Neuronal stem cell (in vitro differentiated cells): ENCODE results near the gene HSPE1.

Experiments used
- DNase-seq: peaks from one replicate; pipeline ENCODE4 v3.0.0-alpha.2; 2013; ENCODE audit warnings: low spot score
- H2AFZ ChIP-seq: one replicate; pipeline ENCODE4 v1.6.1; 2013; ENCODE audit warnings: mild to moderate bottlenecking, low read length, inconsistent platforms
- H2AK5ac ChIP-seq: 2 replicates; pipeline ENCODE4 v1.6.1; 2013; ENCODE audit warnings: low read depth, mild to moderate bottlenecking, inconsistent platforms, low read length, moderate library complexity, mixed read lengths
- H2BK120ac ChIP-seq: 2 replicates; pipeline ENCODE4 v1.6.1; 2013; ENCODE audit warnings: low read depth, mild to moderate bottlenecking, inconsistent platforms, low read length, moderate library complexity, mixed read lengths
- H2BK12ac ChIP-seq: one replicate; pipeline ENCODE4 v1.6.1; 2013; ENCODE audit warnings: low read length, inconsistent platforms
- H2BK15ac ChIP-seq: 2 replicates; pipeline ENCODE4 v1.6.1; 2013; ENCODE audit warnings: mild to moderate bottlenecking, low read length, inconsistent platforms, mixed read lengths
- H2BK5ac ChIP-seq: one replicate; pipeline ENCODE4 v1.6.1; 2013; ENCODE audit warnings: inconsistent platforms, mild to moderate bottlenecking, low read length, moderate library complexity
- H3K14ac ChIP-seq: one replicate; pipeline ENCODE4 v1.6.1; 2013; ENCODE audit warnings: low read length, inconsistent platforms
- H3K18ac ChIP-seq: 2 replicates; pipeline ENCODE4 v1.6.1; 2013; ENCODE audit warnings: low read length, inconsistent platforms
- H3K23ac ChIP-seq: 2 replicates; pipeline ENCODE4 v1.6.1; 2013; ENCODE audit warnings: low read depth, mild to moderate bottlenecking, mixed read lengths, low read length, inconsistent platforms; ENCODE audit not compliant: poor library complexity
- H3K27ac ChIP-seq: replicated peaks from 3 replicates; pipeline ENCODE4 v1.5.1; 2013; ENCODE audit warnings: low read length, inconsistent platforms
- H3K27me3 ChIP-seq, 3 experiments: 2 replicates each; pipeline ENCODE4 v1.6.1; 2013; ENCODE audit warnings: low read length in 3 of 3, mild to moderate bottlenecking in 2 of 3, inconsistent platforms in 1 of 3, low read depth in 1 of 3, mixed read lengths in 1 of 3, moderate library complexity in 1 of 3; ENCODE audit not compliant: control insufficient read depth in 3 of 3, insufficient read depth in 3 of 3
- H3K36me3 ChIP-seq, 2 donors: replicated peaks in 1 of 2; 2 replicates each; pipeline ENCODE4 v1.6.1; 2013; ENCODE audit warnings: low read length in 2 of 2; ENCODE audit not compliant: control insufficient read depth in 2 of 2, insufficient read depth in 2 of 2
- H3K4ac ChIP-seq: 2 replicates; pipeline ENCODE4 v1.6.1; 2013; ENCODE audit warnings: inconsistent platforms, mild to moderate bottlenecking, low read length, moderate library complexity
- H3K4me1 ChIP-seq, 2 donors: 1 replicate in 1 of 2; 2 replicates in 1 of 2; pipeline ENCODE4 v1.6.1; 2013; ENCODE audit warnings: low read length in 2 of 2, low read depth in 1 of 2; ENCODE audit not compliant: control insufficient read depth in 2 of 2, insufficient read depth in 1 of 2
- H3K4me2 ChIP-seq: one replicate; pipeline ENCODE4 v1.6.1; 2013; ENCODE audit warnings: mild to moderate bottlenecking, low read length, inconsistent platforms; ENCODE audit not compliant: insufficient read depth, poor library complexity, severe bottlenecking
- H3K4me3 ChIP-seq, 2 donors: 2 replicates each; pipeline ENCODE4 v1.5.1; 2013; ENCODE audit warnings: low read length in 2 of 2, mild to moderate bottlenecking in 2 of 2, inconsistent platforms in 1 of 2, moderate library complexity in 1 of 2
- H3K79me1 ChIP-seq: one replicate; pipeline ENCODE4 v1.6.1; 2013; ENCODE audit warnings: low read depth, mild to moderate bottlenecking, inconsistent platforms, low read length, moderate library complexity
- H3K9ac ChIP-seq: one replicate; pipeline ENCODE4 v1.6.1; 2013; ENCODE audit warnings: mild to moderate bottlenecking, low read depth, low read length, inconsistent platforms; ENCODE audit not compliant: poor library complexity
- H3K9me3 ChIP-seq, 2 donors: replicated peaks in 1 of 2; 2 replicates each; pipeline versions ENCODE3 to v1.6.1; 2013; ENCODE audit warnings: low read length in 2 of 2, mild to moderate bottlenecking in 2 of 2, inconsistent platforms in 1 of 2, low read depth in 1 of 2, mixed read lengths in 1 of 2, moderate library complexity in 1 of 2; ENCODE audit not compliant: control insufficient read depth in 2 of 2, insufficient read depth in 1 of 2
- H4K8ac ChIP-seq: one replicate; pipeline ENCODE4 v1.6.1; 2013; ENCODE audit warnings: low read depth, mild to moderate bottlenecking, inconsistent platforms, low read length, moderate library complexity
- H4K91ac ChIP-seq: one replicate; pipeline ENCODE4 v1.6.1; 2013; ENCODE audit warnings: low read length, low read depth, mild to moderate bottlenecking, inconsistent platforms; ENCODE audit not compliant: poor library complexity
- WGBS, 2 donors: extraction: QIAGEN DNeasy Blood & Tissue Kit; methylation state at CpG; one replicate each; pipeline ENCODE4 v1.1.7; 2013; ENCODE audit warnings: missing lambda C conversion rate in 2 of 2, mixed read lengths in 1 of 2; ENCODE audit not compliant: insufficient read length in 2 of 2, insufficient replicate concordance in 1 of 2; ENCODE audit errors: extremely low coverage in 2 of 2; 5-methylcytosine and 5-hydroxymethylcytosine counted together

Gene HSPE1

DNA sequence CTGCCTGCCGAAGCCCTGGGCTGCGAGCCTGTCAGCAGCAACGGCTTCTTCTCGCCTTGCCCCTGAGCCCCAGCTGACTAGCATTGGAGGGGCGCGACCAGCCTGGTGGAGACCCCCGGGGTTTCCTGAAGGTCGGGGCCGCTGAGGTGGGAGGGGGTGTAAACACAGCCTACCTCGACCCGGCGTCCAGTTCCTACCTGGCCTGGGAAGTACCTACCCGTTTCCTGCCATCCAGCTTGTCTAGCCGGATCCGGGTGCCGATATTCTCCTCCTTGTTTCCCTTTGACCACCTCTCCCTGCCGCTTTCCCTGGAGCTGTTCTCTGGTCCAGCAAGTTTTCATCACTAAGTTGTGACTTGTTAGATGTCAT, 16.2 kb downstream of the HSPE1 start:
- Histone ChIP-seq H3K79me1 (no peaks in the 10 kb centered on the region), H3K9ac (peak overlapping the region; percentile 100), H2BK120ac (peak overlapping the region; percentile 29), H3K4me3 (peak overlapping the region; percentile 91 to 94), H2BK15ac (peak overlapping the region; percentile 7), H2AFZ (peak overlapping the region; percentile 88), H3K9me3 (no peaks in the 10 kb centered on the region), H3K23ac (peak overlapping the region; percentile 97), H3K27ac (peak overlapping the region; percentile 36), H4K8ac (no peak overlapping the region), H3K27me3 (no peaks in the 10 kb centered on the region), H3K4me2 (peak overlapping the region; percentile 58), H3K4me1 (peaks cover 0 to 9% of the 10 kb centered on the region in 2 donors), H3K14ac (no peak overlapping the region), H2BK12ac (no peak overlapping the region), H3K4ac (peak overlapping the region; percentile 39), H2BK5ac (peak overlapping the region; percentile 45), H4K91ac (no peak overlapping the region), H3K18ac (peak overlapping the region; percentile 98), H3K36me3 (peaks cover 0 to 21% of the 10 kb centered on the region in 2 donors), H2AK5ac (peak overlapping the region; percentile 16)
- no peak for DNase-seq
- no CpG with 5 or more reads among the region's 17 CpGs for WGBS, 2 donors

GRCh38 chr2:197517150-197517549, 17.0 kb downstream of the HSPE1 start:
- no peak overlapping the region for H3K18ac ChIP-seq
- H2BK5ac ChIP-seq: no peak overlapping the region
- no peak overlapping the region for H3K4me2 ChIP-seq
- no peak overlapping the region for H4K8ac ChIP-seq
- H3K9ac ChIP-seq: no peak overlapping the region
- WGBS, 2 donors: no CpG with 5 or more reads among the region's 2 CpGs
- peaks cover 0 to 9% of the 10 kb centered on the region in 2 donors for H3K4me1 ChIP-seq
- H3K9me3 ChIP-seq: no peaks in the 10 kb centered on the region
- no peak overlapping the region for H2AK5ac ChIP-seq
- H3K23ac ChIP-seq: no peak overlapping the region
- no peak overlapping the region for H3K4ac ChIP-seq
- H2BK120ac ChIP-seq: no peak overlapping the region
- H2AFZ ChIP-seq: no peak overlapping the region
- H3K36me3 ChIP-seq: peaks cover 0 to 21% of the 10 kb centered on the region in 2 donors
- no peak for DNase-seq
- H3K4me3 ChIP-seq: peak overlapping the region in 1 of 2 donors; percentile 94
- no peak overlapping the region for H4K91ac ChIP-seq
- H3K27ac ChIP-seq: no peak overlapping the region
- H3K14ac ChIP-seq: no peak overlapping the region
- no peaks in the 10 kb centered on the region for H3K27me3 ChIP-seq
- no peaks in the 10 kb centered on the region for H3K79me1 ChIP-seq
- no peak overlapping the region for H2BK12ac ChIP-seq
- H2BK15ac ChIP-seq: no peak overlapping the region

DNA sequence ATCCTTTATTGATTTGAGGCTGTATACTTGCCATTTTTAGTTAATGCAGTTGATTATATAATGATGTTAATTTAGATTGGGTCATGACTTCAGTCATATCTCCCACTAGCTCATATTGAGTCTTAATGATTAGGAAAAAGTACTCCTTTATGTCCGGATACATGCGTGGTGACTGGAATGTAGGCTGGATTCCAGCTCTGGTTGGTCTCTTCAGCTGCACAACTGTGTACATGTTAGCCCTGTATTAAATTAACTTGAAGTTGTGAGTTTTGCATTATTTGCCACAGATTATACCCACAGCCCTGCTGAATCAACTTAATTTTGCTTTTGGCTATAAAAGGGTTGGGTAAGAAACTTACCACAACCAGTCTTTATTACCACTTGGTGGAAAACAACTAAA, 38.2 kb downstream of the HSPE1 start:
- no peak overlapping the region for H3K23ac ChIP-seq
- H3K9ac ChIP-seq: no peak overlapping the region
- no peak overlapping the region for H2BK12ac ChIP-seq
- no peaks in the 10 kb centered on the region for H3K9me3 ChIP-seq
- H4K91ac ChIP-seq: no peak overlapping the region
- no peak overlapping the region for H3K4ac ChIP-seq
- H4K8ac ChIP-seq: no peak overlapping the region
- no peak overlapping the region for H3K18ac ChIP-seq
- no peak overlapping the region for H3K27ac ChIP-seq
- no peak overlapping the region for H2AK5ac ChIP-seq
- no peaks in the 10 kb centered on the region for H3K27me3 ChIP-seq
- WGBS, 2 donors: no CpG with 5 or more reads among the region's 2 CpGs
- no peak overlapping the region for H2BK120ac ChIP-seq
- no peaks in the 10 kb centered on the region for H3K4me1 ChIP-seq
- no peak overlapping the region for H3K4me3 ChIP-seq
- no peak overlapping the region for H3K14ac ChIP-seq
- H2BK5ac ChIP-seq: no peak overlapping the region
- H3K79me1 ChIP-seq: peaks cover 3% of the 10 kb centered on the region
- no peak for DNase-seq
- no peak overlapping the region for H2AFZ ChIP-seq
- peaks cover 7 to 90% of the 10 kb centered on the region in 2 donors for H3K36me3 ChIP-seq
- H2BK15ac ChIP-seq: no peak overlapping the region
- no peak overlapping the region for H3K4me2 ChIP-seq

DNA sequence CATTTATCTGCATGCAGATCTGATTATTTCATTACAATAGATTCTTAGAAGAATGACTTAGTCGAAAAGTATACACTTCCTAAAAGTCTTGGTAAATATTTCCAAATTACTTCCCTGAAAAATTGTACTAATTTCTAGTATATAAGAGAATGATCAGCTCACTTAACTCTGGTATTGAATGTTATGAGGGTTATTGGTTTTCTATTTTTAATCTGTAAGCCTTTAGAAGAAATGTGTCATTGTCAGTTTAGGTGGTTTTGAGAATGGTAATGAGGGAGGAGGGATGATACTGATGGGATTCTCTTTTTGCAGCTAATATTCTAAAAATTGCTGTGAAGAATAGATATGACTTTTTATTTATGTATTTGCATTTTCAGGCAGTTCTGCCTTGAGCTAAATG, 39.6 kb downstream of the HSPE1 start:
- H3K79me1 ChIP-seq: peaks cover 3% of the 10 kb centered on the region
- no peaks in the 10 kb centered on the region for H3K27me3 ChIP-seq
- no peak overlapping the region for H3K9ac ChIP-seq
- no peak overlapping the region for H3K4ac ChIP-seq
- H3K36me3 ChIP-seq: peaks cover 7 to 97% of the 10 kb centered on the region in 2 donors
- no peak overlapping the region for H3K4me2 ChIP-seq
- H2BK15ac ChIP-seq: no peak overlapping the region
- no CpG with 5 or more reads among the region's 1 CpG for WGBS, 2 donors
- H2AK5ac ChIP-seq: no peak overlapping the region
- no peak overlapping the region for H3K23ac ChIP-seq
- H3K27ac ChIP-seq: no peak overlapping the region
- no peak overlapping the region for H2BK12ac ChIP-seq
- H3K14ac ChIP-seq: no peak overlapping the region
- no peak for DNase-seq
- H3K4me1 ChIP-seq: no peaks in the 10 kb centered on the region
- no peak overlapping the region for H2BK120ac ChIP-seq
- no peak overlapping the region for H3K18ac ChIP-seq
- no peak overlapping the region for H4K91ac ChIP-seq
- H4K8ac ChIP-seq: no peak overlapping the region
- H2BK5ac ChIP-seq: no peak overlapping the region
- H2AFZ ChIP-seq: no peak overlapping the region
- no peak overlapping the region for H3K4me3 ChIP-seq
- peaks cover 0 to 2% of the 10 kb centered on the region in 2 donors for H3K9me3 ChIP-seq
